ENCODE results near the gene ANGPTL8. TPM values are rescaled to one million over a fixed set of nuclear protein-coding genes. Genes with fewer than 3 reads are reported as not detected.
A peak's percentile ranks its signal among the peaks of the same experiment; 100 is the strongest.

ANGPTL8 gene
- total and polyA plus RNA-seq, 9 of the 15 experiments (the other 6 are each of a cell fraction or from before 2014, with no cell fraction given) = not detected

- H3K9me1 ChIP-seq (ENCODE audit: control insufficient read depth, insufficient read depth, low read length) = no peaks in the 10 kb centered on the region
- WGBS (ENCODE audit: insufficient coverage, low coverage, missing lambda C conversion rate) = 31% methylated on average over 12 of the region's 18 CpGs
- H2AFZ ChIP-seq (ENCODE audit: low read depth, low read length) = peak overlapping the region; percentile 80
- H3K9me3 ChIP-seq (replicated peaks; ENCODE audit: control insufficient read depth, insufficient read depth, low read depth, low read length) = no peaks in the 10 kb centered on the region
- TF ChIP-seq POLR3G (IDR thresholded peaks at IDR 0.05; ENCODE audit: extremely low read depth, insufficient read length, insufficient replicate concordance) (no peak), TFAP4 (CRISPR knock-in tag; IDR thresholded peaks at IDR 0.05; ENCODE audit: borderline replicate concordance) (peak; percentile 59; the same call in 1 of the 2 replicates)
- TF ChIP-seq, protein P1, sequence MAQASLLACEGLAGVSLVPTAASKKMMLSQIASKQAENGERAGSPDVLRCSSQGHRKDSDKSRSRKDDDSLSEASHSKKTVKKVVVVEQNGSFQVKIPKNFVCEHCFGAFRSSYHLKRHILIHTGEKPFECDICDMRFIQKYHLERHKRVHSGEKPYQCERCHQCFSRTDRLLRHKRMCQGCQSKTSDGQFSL (CRISPR knock-in tag; IDR thresholded peaks at IDR 0.05) = peak; percentile 83
- TF ChIP-seq, protein P1 (tag; IDR thresholded peaks at IDR 0.05) = peak in 1 of 2 experiments; percentile 61; a peak in 1 of 4 replicates
- intact Hi-C loops (cut with micrococcal nuclease) = no loop called here
- ATAC-seq (peak; percentile 12; the same call in 1 of the 3 replicates), FAIRE-seq (no peak), DNase-seq (ENCODE audit: extremely low read depth in 1 of 4, low spot score in 3 of 4) (no peak)
- peaks cover 5 to 23% of the 10 kb centered on the region in 2 experiments; a peak in 3 of 5 replicates for H3K4me1 ChIP-seq (replicated peaks in 1 of 2; ENCODE audit: control insufficient read depth in 2 of 2, insufficient read depth in 2 of 2, low read length in 2 of 2)
- POLR2A ChIA-PET = interaction anchor here (0.6 to 1.4 kb wide), 3 partner anchors 9 to 552 kb away, joined by 3 to 4 read pairs (median 4); no protein-coding TSS in a partner anchor
- in situ Hi-C loops (cut with MboI) = no loop called here
- 0 out of 2 replicates have a peak, but pooled peaks cover 3% of the 10 kb centered on the region for H4K20me1 ChIP-seq (replicated peaks; ENCODE audit: control insufficient read depth, insufficient read depth, low read length)
- CTCF ChIA-PET (ENCODE audit: low intra/inter-chr PET ratio) = interaction anchor here (0.6 kb wide), 1 partner anchor 25 kb away, joined by 4 read pairs; no protein-coding TSS in a partner anchor
- H3K27me3 ChIP-seq (ENCODE audit: control insufficient read depth in 2 of 2, insufficient read depth in 2 of 2, low read length in 2 of 2) = no peaks in the 10 kb centered on the region; a peak in 1 of 5 replicates
- H3K4me2 ChIP-seq (ENCODE audit: insufficient read depth, low read length) = peak overlapping the region; percentile 77
- H3K4me3 ChIP-seq = peak overlapping the region; percentile 89
- peak overlapping the region; percentile 53 to 90; a peak in 3 of 4 replicates for H3K9ac ChIP-seq (ENCODE audit: insufficient read depth in 1 of 2, low read depth in 2 of 2, low read length in 2 of 2)
- no TSS peak for BruUV-seq (replicated peaks)
- no peaks in the 10 kb centered on the region for H3K79me2 ChIP-seq (ENCODE audit: control insufficient read depth, insufficient read depth, low read length)
- no peak overlapping the region for H3K27ac ChIP-seq (ENCODE audit: extremely low read depth, low read depth, low read length)
- H3K36me3 ChIP-seq (ENCODE audit: control insufficient read depth, insufficient read depth, low read length) = no peaks in the 10 kb centered on the region
Observed at GRCh38 chr19:11261431-11261970, 22.1 kb downstream of the ANGPTL8 start.

All from K562 (cell line).